VCaP (cell line): Measurements from ENCODE around the gene OGDH.

ENCODE experiments used
- H3K27ac ChIP-seq: fragments of 450-650 bp; 2 replicates; pipeline ENCODE4 v1.5.1; 2017
- TF ChIP-seq, protein P1 (sequence below): fragments of 450-650 bp; conservative IDR thresholded peaks from 2 replicates; pipeline ENCODE4 v1.5.1; 2017; ENCODE audit warnings: mild to moderate bottlenecking, moderate library complexity

The OGDH gene

DNA sequence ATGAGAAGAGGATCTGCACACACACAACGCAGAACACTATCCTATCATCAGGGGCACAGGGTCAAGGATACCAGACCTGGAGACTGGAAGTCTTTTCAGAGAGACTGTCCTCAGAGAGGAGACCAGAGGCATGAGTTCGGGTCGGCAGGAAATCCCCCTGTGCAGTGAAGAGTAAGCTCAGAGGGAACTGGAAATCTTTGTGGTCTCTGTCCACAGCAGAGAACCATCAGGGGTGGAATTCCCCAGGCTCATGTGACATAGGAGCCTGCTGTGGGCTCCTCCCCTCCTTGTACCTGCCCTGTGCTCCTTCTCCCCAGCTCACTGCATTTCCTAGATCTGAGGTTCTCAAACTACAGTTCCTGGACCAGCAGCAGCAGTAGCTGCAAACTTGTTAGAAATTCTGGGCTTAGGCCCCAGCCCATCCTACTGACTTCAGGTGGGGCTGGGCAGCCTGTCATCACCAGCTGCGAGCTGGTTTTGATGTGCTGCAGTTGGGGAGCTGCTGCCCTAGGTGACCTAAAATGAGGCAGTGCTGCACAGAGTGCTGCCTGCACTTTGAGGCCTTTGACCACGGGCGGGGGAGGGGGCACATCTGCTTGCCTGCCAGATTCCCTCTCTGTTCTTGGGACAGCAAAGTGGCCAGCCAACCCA is 144.6 kb downstream of the OGDH start:
- TF ChIP-seq, protein P1, sequence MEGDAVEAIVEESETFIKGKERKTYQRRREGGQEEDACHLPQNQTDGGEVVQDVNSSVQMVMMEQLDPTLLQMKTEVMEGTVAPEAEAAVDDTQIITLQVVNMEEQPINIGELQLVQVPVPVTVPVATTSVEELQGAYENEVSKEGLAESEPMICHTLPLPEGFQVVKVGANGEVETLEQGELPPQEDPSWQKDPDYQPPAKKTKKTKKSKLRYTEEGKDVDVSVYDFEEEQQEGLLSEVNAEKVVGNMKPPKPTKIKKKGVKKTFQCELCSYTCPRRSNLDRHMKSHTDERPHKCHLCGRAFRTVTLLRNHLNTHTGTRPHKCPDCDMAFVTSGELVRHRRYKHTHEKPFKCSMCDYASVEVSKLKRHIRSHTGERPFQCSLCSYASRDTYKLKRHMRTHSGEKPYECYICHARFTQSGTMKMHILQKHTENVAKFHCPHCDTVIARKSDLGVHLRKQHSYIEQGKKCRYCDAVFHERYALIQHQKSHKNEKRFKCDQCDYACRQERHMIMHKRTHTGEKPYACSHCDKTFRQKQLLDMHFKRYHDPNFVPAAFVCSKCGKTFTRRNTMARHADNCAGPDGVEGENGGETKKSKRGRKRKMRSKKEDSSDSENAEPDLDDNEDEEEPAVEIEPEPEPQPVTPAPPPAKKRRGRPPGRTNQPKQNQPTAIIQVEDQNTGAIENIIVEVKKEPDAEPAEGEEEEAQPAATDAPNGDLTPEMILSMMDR, result no peak
- peak overlapping the region; percentile 2; the same call in 1 of the 2 replicates for H3K27ac ChIP-seq

DNA sequence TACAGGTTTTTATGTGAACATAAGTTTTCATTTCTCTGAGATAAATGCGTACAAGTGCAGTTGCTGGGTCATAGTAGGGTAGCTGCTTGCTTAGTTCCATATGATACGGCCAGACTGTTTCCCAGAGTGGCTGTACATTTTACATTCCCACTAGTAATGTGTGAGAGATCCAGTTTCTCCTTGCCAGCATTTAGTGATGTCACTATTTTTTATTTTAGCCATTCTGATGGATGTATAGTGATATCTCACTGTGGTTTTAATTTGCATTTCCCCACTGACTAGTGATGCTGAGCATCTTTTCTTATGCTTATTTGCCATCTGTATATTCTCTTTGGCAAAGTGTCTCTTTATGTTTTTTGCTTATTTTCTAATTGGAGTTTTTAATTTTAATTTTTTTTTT is 146.4 kb downstream of the OGDH start:
- H3K27ac ChIP-seq, result no peak overlapping the region
- TF ChIP-seq, protein P1, result no peak

DNA sequence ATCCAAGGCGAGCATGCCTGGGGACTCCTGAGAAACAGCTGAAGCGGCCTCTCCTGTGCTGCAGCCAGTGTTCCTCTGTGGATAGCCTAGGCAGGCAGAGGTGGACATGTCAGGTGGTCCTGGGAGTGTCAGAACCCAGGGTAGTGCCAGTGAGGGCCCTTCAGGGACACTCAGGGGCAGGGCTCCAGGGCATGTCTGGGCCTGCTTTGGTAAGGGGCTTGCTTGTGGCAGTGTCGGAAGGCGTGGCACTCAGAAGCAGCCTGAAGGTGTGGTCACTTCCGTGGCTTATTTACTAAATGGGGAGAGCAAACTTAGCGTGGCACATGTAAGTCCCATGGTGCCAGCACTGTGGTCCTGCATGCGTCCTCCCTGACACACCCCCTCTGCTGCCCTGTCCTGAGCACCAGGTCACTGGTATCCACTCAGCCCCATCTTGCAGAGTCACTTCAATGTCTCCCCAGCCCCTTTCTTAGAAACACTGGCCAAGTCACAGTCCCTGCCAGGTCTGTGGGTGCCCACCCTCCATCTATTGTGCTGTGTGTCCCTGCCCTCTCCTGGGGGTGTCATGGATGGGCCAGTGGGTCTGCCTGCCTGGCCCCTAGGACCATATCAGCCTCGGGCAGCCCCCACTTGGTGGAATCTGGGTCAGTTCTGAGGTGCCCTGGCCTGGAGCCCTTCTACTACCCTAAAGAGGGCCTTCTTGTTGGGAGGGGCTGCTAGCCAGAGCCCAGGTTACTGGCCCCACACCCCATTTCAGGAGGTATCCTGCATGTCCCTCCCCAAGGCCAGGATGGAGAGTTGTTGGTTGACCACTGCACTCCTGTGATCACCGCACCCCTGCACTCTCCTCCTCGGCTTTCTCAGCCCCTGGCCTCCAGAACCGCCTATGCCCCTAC is 148.6 kb downstream of the OGDH start:
- H3K27ac ChIP-seq, result no peak overlapping the region; the same call in 1 of the 2 replicates
- TF ChIP-seq, protein P1, result no peak

DNA sequence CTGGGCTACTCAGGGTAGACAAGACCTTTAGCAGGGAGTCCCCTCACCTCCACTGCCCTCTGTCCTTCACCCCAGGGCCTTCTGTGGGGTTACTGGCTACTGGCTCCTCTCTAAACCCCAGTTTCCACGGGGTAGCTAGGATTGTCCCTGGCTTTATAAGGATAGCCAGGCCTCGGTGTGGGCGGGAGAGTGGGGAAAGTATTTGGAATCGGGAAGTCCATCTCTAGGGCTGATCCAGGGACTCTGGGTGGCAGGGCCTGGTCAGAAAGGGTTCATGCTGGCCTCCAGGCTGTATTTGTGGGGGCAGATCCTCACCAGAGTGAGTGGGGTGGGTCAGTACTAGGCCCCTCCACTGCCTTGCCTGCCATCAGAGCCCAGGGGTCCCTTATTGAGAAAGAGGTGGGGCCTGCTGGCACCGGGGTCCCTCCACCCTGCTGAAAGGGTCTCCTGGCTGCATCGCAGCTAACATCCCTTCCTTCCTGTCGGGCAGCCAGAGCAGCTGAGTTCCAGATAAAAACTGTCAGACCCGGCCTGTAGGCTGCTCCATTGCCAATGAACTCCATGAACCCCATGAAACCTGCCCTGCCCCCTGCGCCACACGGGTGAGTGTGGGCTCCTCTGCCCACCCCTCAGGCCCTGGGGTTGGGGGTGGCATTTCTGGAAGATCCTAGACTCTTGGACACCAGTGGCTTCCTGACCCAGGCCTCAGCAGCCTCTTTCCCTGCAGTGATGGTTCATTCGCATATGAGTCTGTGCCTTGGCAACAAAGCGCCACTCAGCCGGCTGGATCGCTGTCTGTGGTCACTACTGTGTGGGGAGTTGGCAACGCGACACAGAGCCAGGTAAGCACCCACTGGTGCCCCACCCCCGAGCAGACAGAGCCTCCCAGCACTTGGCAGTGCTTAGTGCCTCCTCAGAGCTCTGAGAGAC is 149.5 kb downstream of the OGDH start:
- no peak overlapping the region; the same call in 1 of the 2 replicates for H3K27ac ChIP-seq
- TF ChIP-seq, protein P1, result no peak

DNA sequence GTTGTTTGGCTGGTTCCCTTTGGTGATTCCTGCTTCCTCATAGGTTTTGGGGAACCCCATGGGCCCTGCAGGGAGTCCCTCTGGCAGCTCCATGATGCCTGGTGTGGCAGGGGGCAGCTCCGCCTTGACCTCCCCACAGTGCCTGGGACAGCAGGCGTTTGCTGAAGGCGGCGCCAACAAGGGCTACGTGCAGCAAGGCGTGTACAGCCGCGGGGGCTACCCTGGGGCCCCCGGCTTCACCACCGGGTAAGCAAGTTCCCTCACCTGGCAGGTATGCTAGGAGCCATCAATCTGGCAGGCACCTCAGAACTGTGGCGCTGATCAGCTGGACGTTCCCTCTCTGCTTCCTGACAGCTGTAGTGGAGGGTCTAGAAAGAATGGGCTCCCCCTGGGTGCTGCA is 150.5 kb downstream of the OGDH start:
- no peak overlapping the region for H3K27ac ChIP-seq
- TF ChIP-seq, protein P1, result no peak

DNA sequence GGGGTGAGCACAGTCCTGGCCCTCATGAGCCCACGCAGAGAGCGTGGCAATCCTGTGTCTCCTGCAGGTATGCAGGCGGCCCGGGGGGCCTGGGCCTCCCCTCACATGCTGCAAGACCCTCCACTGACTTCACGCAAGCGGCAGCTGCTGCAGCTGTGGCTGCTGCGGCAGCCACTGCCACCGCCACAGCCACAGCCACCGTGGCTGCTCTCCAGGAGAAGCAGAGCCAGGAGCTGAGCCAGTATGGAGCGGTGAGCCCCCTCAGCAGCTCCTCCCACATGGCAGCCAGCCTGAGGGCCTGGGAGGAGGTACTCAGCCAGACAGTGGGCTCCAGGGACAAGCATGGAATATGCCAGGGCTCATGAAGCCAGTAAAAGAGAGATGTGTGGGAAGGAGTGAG is 150.9 kb downstream of the OGDH start:
- H3K27ac ChIP-seq, result no peak overlapping the region
- TF ChIP-seq, protein P1, result no peak
